ENCODE data around the gene ABLIM2. TPM values are rescaled to one million over a fixed set of nuclear protein-coding genes. Genes with fewer than 3 reads are reported as not detected.
A peak's percentile ranks its signal among the peaks of the same experiment; 100 is the strongest.

The ABLIM2 gene
- total and polyA plus RNA-seq, 2 of the 8 experiments (the other 6 are each of a cell fraction or from before 2014, with no cell fraction given): 2.8 to 3.0 TPM

- Histone ChIP-seq H2BK20ac (ENCODE audit: low read length) (peak overlapping the region; percentile 25; the same call in 1 of the 2 replicates), H3K27ac (ENCODE audit: low read depth, low read length) (no peak overlapping the region), H3K27me3 (replicated peaks in 1 of 4; ENCODE audit: control insufficient read depth in 3 of 4, extremely low read depth in 1 of 4, insufficient read depth in 3 of 4, low read length in 3 of 4) (no peaks in the 10 kb centered on the region), H3K4me2 (ENCODE audit: insufficient read depth in 1 of 2, low read depth in 2 of 2, low read length in 2 of 2) (no peak overlapping the region), H4K91ac (replicated peaks; ENCODE audit: insufficient read length, low read length) (peak overlapping the region; percentile 84), H2AK5ac (ENCODE audit: low read depth, low read length) (peak overlapping the region; percentile 55; the same call in 1 of the 2 replicates), H3K36me3 (ENCODE audit: control insufficient read depth in 2 of 4, insufficient read depth in 4 of 4, low read length in 3 of 4) (no peaks in the 10 kb centered on the region), H2BK120ac (replicated peaks; ENCODE audit: low read depth, low read length) (no peak overlapping the region), H3K79me1 (ENCODE audit: low read depth, low read length) (no peaks in the 10 kb centered on the region; the same call in 1 of the 2 replicates), H4K20me1 (replicated peaks in 1 of 2; ENCODE audit: control insufficient read depth in 1 of 2, insufficient read depth in 2 of 2, low read length in 2 of 2) (no peaks in the 10 kb centered on the region), H3K9ac (replicated peaks in 1 of 4; ENCODE audit: extremely low read depth in 1 of 4, low read depth in 3 of 4, low read length in 3 of 4) (peak overlapping the region in 1 of 4 experiments; percentile 33; a peak in 2 of 7 replicates), H2BK5ac (ENCODE audit: low read depth, low read length) (no peak overlapping the region; the same call in 1 of the 2 replicates), H3K18ac (ENCODE audit: extremely low read depth, low read length) (no peak overlapping the region), H3K14ac (ENCODE audit: insufficient read length) (no peak overlapping the region), H3K9me3 (ENCODE audit: insufficient read depth in 2 of 2, low read depth in 1 of 2, low read length in 1 of 2) (no peaks in the 10 kb centered on the region), H2BK15ac (ENCODE audit: low read length) (no peak overlapping the region; the same call in 1 of the 2 replicates), H2AFZ (ENCODE audit: low read length) (no peak overlapping the region), H3K4ac (replicated peaks; ENCODE audit: insufficient read length, low read depth, low read length) (peak overlapping the region; percentile 35), H3K4me1 (replicated peaks in 1 of 4; ENCODE audit: control insufficient read depth in 3 of 4, insufficient read depth in 4 of 4, low read length in 3 of 4) (peaks cover 0 to 6% (median 2%) of the 10 kb centered on the region in 4 experiments; a peak in 3 of 7 replicates), H3K4me3 (ENCODE audit: extremely low read depth in 1 of 4, insufficient read depth in 2 of 4, low read depth in 3 of 4, low read length in 4 of 4) (no peak overlapping the region), H4K8ac (ENCODE audit: extremely low read depth, insufficient read depth, low read length) (no peak overlapping the region), H2BK12ac (ENCODE audit: low read depth, low read length) (peak overlapping the region; percentile 53; the same call in 1 of the 2 replicates), H3K23ac (ENCODE audit: insufficient read length) (no peak overlapping the region), H3K79me2 (ENCODE audit: control insufficient read depth in 1 of 2, insufficient read depth in 2 of 2, low read length in 2 of 2) (no peaks in the 10 kb centered on the region), H3K23me2 (ENCODE audit: low read depth, low read length) (no peaks in the 10 kb centered on the region), H3K56ac (replicated peaks; ENCODE audit: insufficient read length, low read depth, low read length) (no peak overlapping the region), H4K5ac (ENCODE audit: insufficient read length, low read depth, low read length) (no peak overlapping the region)
- 91% methylated on average over 12 of the region's 12 CpGs; no CpG with 5 or more reads in 1 of the 2 experiments for WGBS, 2 experiments (ENCODE audit: extremely low coverage in 1 of 2, insufficient coverage in 1 of 2, insufficient read length in 1 of 2, insufficient replicate concordance in 2 of 2, low coverage in 1 of 2, low lambda C conversion rate in 2 of 2, missing lambda C conversion rate in 1 of 2)
- no peak for DNase-seq (ENCODE audit: low read depth in 1 of 2, low spot score in 2 of 2)
- POLR2A ChIA-PET (ENCODE audit: partially characterized antibody): interaction anchor here (1.5 kb wide), 1 partner anchor 19 kb away, joined by 4 read pairs; no protein-coding TSS in a partner anchor
- CTCF ChIA-PET (ENCODE audit: partially characterized antibody): interaction anchor here (1.0 to 9.7 kb wide), 17 partner anchors 10 to 223 kb away, joined by 3 to 180 read pairs (median 7); partner anchors contain the start of gene AFAP1
- TF ChIP-seq POLR2AphosphoS5 (IDR thresholded peaks at IDR 0.05; ENCODE audit: low read depth, low read length): no peak
- 0 out of 4 replicates have a peak, but pooled peaks of 1 of the 3 experiments have one; percentile 13 for TF ChIP-seq CTCF (IDR thresholded peaks at IDR 0.05; ENCODE audit: control extremely low read depth in 1 of 3, insufficient read depth in 1 of 3, low read depth in 1 of 3, low read length in 3 of 3)
- no peak for FAIRE-seq
Observed at GRCh38 chr4:7985072-7985471, 173.5 kb downstream of the ABLIM2 start.

Data from H1 (cell line).